Lung (tissue), 12 donors: ENCODE data around the gene SRGN. TPM values are rescaled to one million over a fixed set of nuclear protein-coding genes. Genes with fewer than 3 reads are reported as not detected.

Experiments used
- ATAC-seq: fragments of 200-7000 bp; cut with Tn5 transposase; one replicate; pipeline ENCODE4 v1.9.1; 2020; ENCODE audit warnings: moderate number of reproducible peaks; ENCODE audit not compliant: insufficient read depth, low FRiP score
- DNase-seq, 3 donors: peaks; one replicate each; pipeline ENCODE4 v3.0.0-alpha.2; 2013 to 2017
- H3K27ac ChIP-seq, 2 donors: one replicate each; pipeline ENCODE4 v1.5.1; 2013; ENCODE audit warnings: mild to moderate bottlenecking in 2 of 2, moderate library complexity in 2 of 2, control low read depth in 1 of 2, inconsistent platforms in 1 of 2, low read depth in 1 of 2, low read length in 1 of 2
- H3K27me3 ChIP-seq, 3 donors: one replicate each; pipeline ENCODE4 v1.5.1; 2013; ENCODE audit warnings: low read length in 2 of 3; ENCODE audit not compliant: control insufficient read depth in 3 of 3, insufficient read depth in 3 of 3
- H3K36me3 ChIP-seq, 4 donors: one replicate each; pipeline ENCODE4 v1.5.1; 2013; ENCODE audit warnings: low read length in 4 of 4, mild to moderate bottlenecking in 1 of 4, moderate library complexity in 1 of 4; ENCODE audit not compliant: control insufficient read depth in 4 of 4, insufficient read depth in 4 of 4
- H3K4me1 ChIP-seq, 5 donors: one replicate each; pipeline ENCODE4 v1.5.1; 2013; ENCODE audit warnings: low read length in 5 of 5, mild to moderate bottlenecking in 2 of 5, moderate library complexity in 1 of 5; ENCODE audit not compliant: control insufficient read depth in 5 of 5, insufficient read depth in 5 of 5
- H3K4me3 ChIP-seq: one replicate; pipeline ENCODE4 v1.5.1; 2013; ENCODE audit warnings: mild to moderate bottlenecking, control low read depth, moderate library complexity
- H3K9ac ChIP-seq, 2 donors: one replicate each; pipeline ENCODE4 v1.5.1; 2013; ENCODE audit warnings: low read length in 2 of 2, control low read depth in 1 of 2; ENCODE audit not compliant: insufficient read depth in 1 of 2
- H3K9me3 ChIP-seq, 4 donors: one replicate each; pipeline ENCODE4 v1.5.1; 2013; ENCODE audit warnings: low read length in 3 of 4, mild to moderate bottlenecking in 1 of 4, moderate library complexity in 1 of 4; ENCODE audit not compliant: control insufficient read depth in 4 of 4, insufficient read depth in 3 of 4
- WGBS, 2 donors: extraction: QIAGEN DNeasy Blood & Tissue Kit; methylation state at CpG; one replicate each; pipeline ENCODE4 v1.1.7; 2013; 5-methylcytosine and 5-hydroxymethylcytosine counted together
- polyA plus RNA-seq, 2 donors: library from polyadenylated mRNA; stranded (reverse); fragments of 200-250 nt; gene quantifications; one replicate each; pipeline ENCODE4 v1.2.1, GENCODE V29; 2013
- total RNA-seq, 2 donors: library from RNA; depleted of rRNA in 1 of 2; stranded (reverse); fragments of >200 nt in 1 of 2; gene quantifications; one replicate each; pipeline ENCODE4 v1.2.1, GENCODE V29; 2014 to 2021
- TF ChIP-seq, protein P1 (sequence below): IDR thresholded peaks from 2 replicates; pipeline ENCODE4 v1.5.1; 2012; ENCODE audit warnings: mild to moderate bottlenecking; ENCODE audit errors: control extremely low read depth, extremely low read depth
- donor health status: control.
- donor health status: control.
- donor health status: Bipolar disorder and iron deficiency.
- donor health status: healthy.
- donor health status: DM: yes; HTN: yes; CAD: no.

SRGN gene
- total and polyA plus RNA-seq, 4 donors, result 58.1 to 1,336 (median 240) TPM

DNA sequence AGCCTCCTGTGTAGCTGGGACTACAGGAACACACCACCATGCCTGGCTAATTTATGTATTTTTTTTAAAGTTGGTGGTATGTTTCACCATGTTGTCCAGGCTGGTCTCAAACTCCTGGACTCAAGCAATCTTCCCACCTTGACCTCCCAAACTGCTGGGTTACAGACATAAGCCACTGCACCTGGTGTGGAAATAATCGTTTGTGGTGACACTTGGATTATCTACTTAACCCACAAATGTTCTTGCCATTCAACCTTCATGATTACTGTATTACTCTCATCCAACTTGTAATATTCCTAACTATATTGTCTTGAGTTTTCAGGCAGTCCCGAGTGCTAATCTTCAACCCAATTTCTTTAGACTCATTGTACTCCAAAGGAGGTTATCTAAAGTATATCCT lies 9.6 kb upstream of the SRGN start:
- peaks cover 0 to 3% (median 0%) of the 10 kb centered on the region in 3 donors for H3K27me3 ChIP-seq
- no peak overlapping the region for H3K4me3 ChIP-seq
- no peak overlapping the region for H3K27ac ChIP-seq
- no peak overlapping the region for H3K9ac ChIP-seq
- no peaks in the 10 kb centered on the region for H3K4me1 ChIP-seq
- 43 to 59% methylated on average over 2 of the region's 2 CpGs for WGBS, 2 donors
- TF ChIP-seq, protein P1, sequence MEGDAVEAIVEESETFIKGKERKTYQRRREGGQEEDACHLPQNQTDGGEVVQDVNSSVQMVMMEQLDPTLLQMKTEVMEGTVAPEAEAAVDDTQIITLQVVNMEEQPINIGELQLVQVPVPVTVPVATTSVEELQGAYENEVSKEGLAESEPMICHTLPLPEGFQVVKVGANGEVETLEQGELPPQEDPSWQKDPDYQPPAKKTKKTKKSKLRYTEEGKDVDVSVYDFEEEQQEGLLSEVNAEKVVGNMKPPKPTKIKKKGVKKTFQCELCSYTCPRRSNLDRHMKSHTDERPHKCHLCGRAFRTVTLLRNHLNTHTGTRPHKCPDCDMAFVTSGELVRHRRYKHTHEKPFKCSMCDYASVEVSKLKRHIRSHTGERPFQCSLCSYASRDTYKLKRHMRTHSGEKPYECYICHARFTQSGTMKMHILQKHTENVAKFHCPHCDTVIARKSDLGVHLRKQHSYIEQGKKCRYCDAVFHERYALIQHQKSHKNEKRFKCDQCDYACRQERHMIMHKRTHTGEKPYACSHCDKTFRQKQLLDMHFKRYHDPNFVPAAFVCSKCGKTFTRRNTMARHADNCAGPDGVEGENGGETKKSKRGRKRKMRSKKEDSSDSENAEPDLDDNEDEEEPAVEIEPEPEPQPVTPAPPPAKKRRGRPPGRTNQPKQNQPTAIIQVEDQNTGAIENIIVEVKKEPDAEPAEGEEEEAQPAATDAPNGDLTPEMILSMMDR, result no peak
- ATAC-seq, result no peak
- no peak for DNase-seq
- no peaks in the 10 kb centered on the region for H3K9me3 ChIP-seq
- H3K36me3 ChIP-seq, result no peaks in the 10 kb centered on the region

DNA sequence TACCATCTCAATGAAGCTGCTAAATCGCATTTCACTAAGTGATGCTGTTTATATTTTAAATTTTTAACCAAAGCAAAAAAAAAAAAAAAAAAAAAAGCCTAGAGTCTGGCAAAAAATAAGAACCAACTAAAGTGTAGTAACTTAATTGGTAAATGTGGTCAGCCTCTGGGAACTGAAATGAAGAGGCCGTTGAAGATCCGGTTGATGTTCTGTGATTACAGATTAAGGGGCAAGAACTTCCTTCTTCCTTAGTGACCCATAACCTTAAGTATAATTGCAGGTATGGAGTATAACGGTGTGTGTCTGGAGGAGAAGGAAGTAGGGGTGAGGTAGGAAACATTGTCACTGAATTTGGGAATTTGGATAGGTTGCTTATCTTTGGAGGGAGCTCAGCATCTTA lies 7.7 kb upstream of the SRGN start:
- no peaks in the 10 kb centered on the region for H3K36me3 ChIP-seq
- H3K9ac ChIP-seq, result no peak overlapping the region
- H3K27ac ChIP-seq, result no peak overlapping the region
- H3K4me3 ChIP-seq, result no peak overlapping the region
- H3K4me1 ChIP-seq, result no peaks in the 10 kb centered on the region
- WGBS, 2 donors, result 35 to 56% methylated on average over 4 of the region's 4 CpGs
- H3K9me3 ChIP-seq, result no peaks in the 10 kb centered on the region
- no peak for ATAC-seq
- H3K27me3 ChIP-seq, result peaks cover 0 to 3% (median 0%) of the 10 kb centered on the region in 3 donors
- TF ChIP-seq, protein P1, result no peak
- DNase-seq, result no peak

DNA sequence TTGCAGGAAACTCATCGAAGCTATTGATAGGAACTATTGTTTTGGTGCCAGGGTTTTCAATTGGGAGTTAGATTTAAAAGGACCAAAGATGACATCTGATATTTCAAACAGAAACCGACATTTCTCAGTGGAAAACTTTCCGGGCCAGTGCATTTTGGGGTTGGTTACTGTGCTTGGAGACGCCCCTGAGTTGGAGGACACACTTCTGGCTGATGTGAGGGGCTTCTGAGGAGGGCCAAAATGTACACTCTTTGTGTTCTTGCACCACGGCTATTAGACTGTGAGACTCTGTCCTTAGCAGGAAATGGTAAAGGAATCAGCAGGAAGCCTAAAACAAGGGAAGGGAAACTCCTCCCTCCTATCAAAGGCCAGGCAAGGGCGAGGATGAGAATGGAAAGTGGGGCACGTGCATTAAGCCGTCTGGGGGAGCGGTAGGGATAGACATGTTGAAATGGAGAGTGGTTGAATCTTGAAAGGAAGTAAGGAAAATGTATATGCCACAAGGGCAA lies 1.8 kb upstream of the SRGN start:
- no peaks in the 10 kb centered on the region for H3K27me3 ChIP-seq
- DNase-seq, result peak in 1 of 3 donors; percentile 39
- no peak overlapping the region for H3K9ac ChIP-seq
- H3K4me3 ChIP-seq, result no peak overlapping the region
- H3K4me1 ChIP-seq, result peaks cover 0 to 1% (median 0%) of the 10 kb centered on the region in 5 donors
- H3K27ac ChIP-seq, result peak overlapping the region; percentile 57 to 82
- H3K9me3 ChIP-seq, result no peaks in the 10 kb centered on the region
- TF ChIP-seq, protein P1, result no peak
- H3K36me3 ChIP-seq, result no peaks in the 10 kb centered on the region
- 30 to 31% methylated on average over 9 of the region's 9 CpGs for WGBS, 2 donors
- no peak for ATAC-seq

DNA sequence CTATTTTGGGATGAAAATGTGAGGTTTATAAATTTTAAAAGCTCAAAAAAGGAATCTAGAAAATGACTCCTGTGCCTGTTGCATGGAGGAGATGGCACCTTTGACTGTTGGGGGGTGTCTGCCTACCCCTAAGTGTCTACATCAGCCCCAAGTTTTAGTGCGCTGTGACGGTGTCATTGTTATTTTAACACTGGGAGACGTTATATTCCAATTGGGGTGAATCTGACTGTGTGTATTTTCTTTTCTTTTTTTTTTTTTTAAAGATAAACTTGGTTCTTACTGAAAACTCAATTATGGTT lies 517 bp downstream of the SRGN start:
- TF ChIP-seq, protein P1, result no peak
- Histone ChIP-seq H3K9ac (no peak overlapping the region), H3K27me3 (no peaks in the 10 kb centered on the region), H3K36me3 (no peaks in the 10 kb centered on the region), H3K27ac (peak overlapping the region; percentile 89 to 96), H3K9me3 (no peaks in the 10 kb centered on the region), H3K4me3 (peak overlapping the region; percentile 17), H3K4me1 (peaks cover 0 to 1% (median 0%) of the 10 kb centered on the region in 5 donors)
- ATAC-seq, result no peak
- 17 to 51% methylated on average over 3 of the region's 3 CpGs for WGBS, 2 donors
- DNase-seq, result no peak
